GM12892 (cell line): Measurements from ENCODE around the gene NMRK2.

ENCODE experiments used
- POLR2A ChIP-seq: IDR thresholded peaks from 2 replicates; pipeline ENCODE4 v1.6.1; 2011; ENCODE audit warnings: low read depth, low read length, control low read depth
- TAF1 ChIP-seq: IDR thresholded peaks from 2 replicates; pipeline ENCODE4 v1.6.1; 2011; ENCODE audit warnings: low read depth, mild to moderate bottlenecking, control low read depth, low read length, borderline replicate concordance

GRCh38 chr19:3975144-3975543 lies 42.3 kb downstream of the NMRK2 start:
- TF ChIP-seq POLR2A (no peak), TAF1 (no peak)
